GM19193 (cell line): ENCODE measurements around the gene CAMTA1.

Source experiments
- POLR2A ChIP-seq: IDR thresholded peaks from 4 replicates; pipeline ENCODE4 v1.6.1; 2011; ENCODE audit not compliant: insufficient read depth, insufficient read length; ENCODE audit errors: extremely low read depth

CAMTA1 gene

GRCh38 chr1:7293702-7294629 lies 508.7 kb downstream of the CAMTA1 start:
- TF ChIP-seq POLR2A = no peak

GRCh38 chr1:7294636-7295035 lies 509.4 kb downstream of the CAMTA1 start:
- no peak for TF ChIP-seq POLR2A

GRCh38 chr1:7295946-7296345 lies 510.7 kb downstream of the CAMTA1 start:
- no peak for TF ChIP-seq POLR2A

- TF ChIP-seq POLR2A = no peak
Measured at GRCh38 chr1:7296968-7297367, 511.7 kb downstream of the CAMTA1 start.

- no peak for TF ChIP-seq POLR2A
Measured at GRCh38 chr1:7298145-7298544, 512.9 kb downstream of the CAMTA1 start.

- no peak for TF ChIP-seq POLR2A
Measured at GRCh38 chr1:7298749-7299151, 513.5 kb downstream of the CAMTA1 start.

- TF ChIP-seq POLR2A = no peak
Measured at GRCh38 chr1:7299329-7299799, 514.1 kb downstream of the CAMTA1 start.

- no peak for TF ChIP-seq POLR2A
Measured at GRCh38 chr1:7299994-7300393, 514.7 kb downstream of the CAMTA1 start.

GRCh38 chr1:7300893-7301663 lies 515.8 kb downstream of the CAMTA1 start:
- no peak for TF ChIP-seq POLR2A

- no peak for TF ChIP-seq POLR2A
Measured at GRCh38 chr1:7301664-7301981, 516.4 kb downstream of the CAMTA1 start.

- TF ChIP-seq POLR2A = no peak
Measured at GRCh38 chr1:7302126-7302525, 516.9 kb downstream of the CAMTA1 start.

- TF ChIP-seq POLR2A = no peak
Measured at GRCh38 chr1:7302873-7303272, 517.6 kb downstream of the CAMTA1 start.

GRCh38 chr1:7303554-7304317 lies 518.5 kb downstream of the CAMTA1 start:
- no peak for TF ChIP-seq POLR2A

GRCh38 chr1:7313081-7313546 lies 527.9 kb downstream of the CAMTA1 start:
- TF ChIP-seq POLR2A = no peak

GRCh38 chr1:7313826-7314225 lies 528.6 kb downstream of the CAMTA1 start:
- TF ChIP-seq POLR2A = no peak
